SK-N-MC (cell line): ENCODE data around the gene HBA1.

Source experiments
- EZH2 ChIP-seq: fragments of 200-600 bp; sonication (generic); IDR thresholded peaks from one replicate; pipeline ENCODE4 v1.6.1; 2017; ENCODE audit warnings: antibody characterized with exemption
- POLR2AphosphoS5 ChIP-seq: IDR thresholded peaks from 2 replicates; pipeline ENCODE4 v1.6.1; 2012; ENCODE audit warnings: mild to moderate bottlenecking, low read depth, low read length, borderline replicate concordance

DNA sequence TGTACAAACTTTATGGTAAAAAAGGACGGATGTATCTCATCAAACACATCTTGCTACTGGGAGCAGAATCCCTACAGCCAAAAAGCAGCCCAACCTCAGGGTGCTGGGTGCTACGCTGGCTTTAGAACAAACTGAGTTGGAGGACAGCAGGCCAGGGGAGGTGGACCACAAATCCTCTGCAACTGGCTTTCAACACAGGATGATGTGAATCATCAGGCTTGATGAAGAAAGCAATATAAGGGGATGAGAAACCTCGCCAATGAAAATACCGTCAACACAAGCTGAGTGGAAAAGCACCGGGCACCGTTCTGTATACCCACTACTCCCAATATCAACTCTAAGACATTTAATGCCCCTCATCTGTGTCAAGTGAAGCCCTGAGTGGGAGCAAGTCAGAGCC, 18.0 kb downstream of the HBA1 start:
- TF ChIP-seq EZH2: no peak
- TF ChIP-seq POLR2AphosphoS5: no peak
